GM23248 (cell line): ENCODE measurements around the gene RND2.

ENCODE experiments used
- EZH2 ChIP-seq: fragments of 200-600 bp; sonication (generic); IDR thresholded peaks from 2 replicates; pipeline ENCODE4 v1.6.1; 2018; ENCODE audit warnings: antibody characterized with exemption, mild to moderate bottlenecking; ENCODE audit not compliant: insufficient read depth, poor library complexity, severe bottlenecking
- EZH2phosphoT487 ChIP-seq: fragments of 200-600 bp; sonication (generic); IDR thresholded peaks from 2 replicates; pipeline ENCODE4 v1.6.1; 2018; ENCODE audit warnings: antibody characterized with exemption, moderate library complexity, mild to moderate bottlenecking, low read depth; ENCODE audit not compliant: insufficient read depth

GRCh38 chr17:43014020-43014648 is 10.9 kb upstream of the RND2 start:
- TF ChIP-seq EZH2phosphoT487 (no peak), EZH2 (no peak)
